DND-41 (cell line): ENCODE results near the gene LOC101059915.

ENCODE experiments used
- ATAC-seq: fragments of 200-7000 bp; cut with Tn5 transposase; 3 replicates; pipeline ENCODE4 v1.9.1; 2021; ENCODE audit warnings: low read depth; ENCODE audit not compliant: insufficient read depth
- DNase-seq: peaks from one replicate; pipeline ENCODE4 v3.0.0-alpha.2; 2020
- H2AFZ ChIP-seq: 2 replicates; pipeline ENCODE4 v1.6.0; 2012; ENCODE audit warnings: low read depth, low read length
- H3K27ac ChIP-seq: 2 replicates; pipeline ENCODE4 v1.5.1; 2012; ENCODE audit warnings: low read length, inconsistent platforms
- H3K27me3 ChIP-seq: fragments of 200-600 bp; sonication (generic); 2 replicates; pipeline ENCODE4 v1.6.0; 2012; ENCODE audit warnings: low read length, mild to moderate bottlenecking, inconsistent platforms; ENCODE audit not compliant: insufficient read depth, poor library complexity
- H3K36me3 ChIP-seq: 2 replicates; pipeline ENCODE4 v1.5.1; 2012; ENCODE audit warnings: low read length, inconsistent platforms; ENCODE audit not compliant: insufficient read depth
- H3K4me1 ChIP-seq: 2 replicates; pipeline ENCODE4 v1.5.1; 2012; ENCODE audit warnings: mild to moderate bottlenecking, low read length; ENCODE audit not compliant: insufficient read depth
- H3K4me2 ChIP-seq: 2 replicates; pipeline ENCODE4 v1.6.0; 2012; ENCODE audit warnings: mild to moderate bottlenecking, moderate library complexity, low read length, inconsistent platforms; ENCODE audit not compliant: insufficient read depth
- H3K4me3 ChIP-seq, 2 experiments: fragments of 200-600 bp in 1 of 2; shearing (Covaris generic) in 1 of 2; 2 replicates each; pipeline ENCODE4 v1.5.1; 2012 to 2016; ENCODE audit warnings: inconsistent platforms in 2 of 2, low read length in 2 of 2, mild to moderate bottlenecking in 2 of 2, low read depth in 1 of 2, moderate library complexity in 1 of 2
- H3K79me2 ChIP-seq: 2 replicates; pipeline ENCODE4 v1.6.0; 2012; ENCODE audit warnings: low read length, inconsistent platforms; ENCODE audit not compliant: insufficient read depth
- H3K9ac ChIP-seq: 2 replicates; pipeline ENCODE4 v1.6.0; 2012; ENCODE audit warnings: low read depth, mild to moderate bottlenecking, inconsistent platforms, low read length, moderate library complexity
- H3K9me3 ChIP-seq: 2 replicates; pipeline ENCODE4 v1.5.1; 2012; ENCODE audit warnings: low read length, moderate library complexity, mild to moderate bottlenecking, inconsistent platforms; ENCODE audit not compliant: insufficient read depth, severe bottlenecking
- H4K20me1 ChIP-seq: 2 replicates; pipeline ENCODE4 v1.6.0; 2012; ENCODE audit warnings: low read length; ENCODE audit not compliant: insufficient read depth
- CTCF ChIP-seq: IDR thresholded peaks from 2 replicates; pipeline ENCODE4 v1.5.1; 2012; ENCODE audit warnings: borderline replicate concordance, low read length, moderate library complexity, mild to moderate bottlenecking; ENCODE audit not compliant: poor library complexity, severe bottlenecking; ENCODE audit errors: extremely low read depth
- EZH2 ChIP-seq: IDR thresholded peaks from 3 replicates; pipeline ENCODE4 v1.6.1; 2012; ENCODE audit warnings: borderline replicate concordance, low read depth, mild to moderate bottlenecking, moderate library complexity, low read length, inconsistent platforms; ENCODE audit not compliant: severe bottlenecking

The LOC101059915 gene

GRCh38 chrX:71618787-71619186, 48.6 kb upstream of the LOC101059915 start:
- Histone ChIP-seq H3K36me3 (no peaks in the 10 kb centered on the region; the same call in 1 of the 2 replicates), H3K4me3 (no peak overlapping the region), H3K79me2 (no peaks in the 10 kb centered on the region), H3K27me3 (no peaks in the 10 kb centered on the region), H4K20me1 (0 out of 2 replicates have a peak, but pooled peaks cover 3% of the 10 kb centered on the region), H3K4me1 (peaks cover 36% of the 10 kb centered on the region), H3K9ac (no peak overlapping the region), H2AFZ (no peak overlapping the region), H3K4me2 (no peak overlapping the region), H3K9me3 (no peaks in the 10 kb centered on the region), H3K27ac (peak overlapping the region; percentile 47)
- no peak for DNase-seq
- TF ChIP-seq EZH2 (no peak), CTCF (no peak)
- no peak for ATAC-seq

- ATAC-seq (no peak), DNase-seq (no peak)
- peaks cover 36% of the 10 kb centered on the region for H3K4me1 ChIP-seq
- no peak overlapping the region for H2AFZ ChIP-seq
- H3K9me3 ChIP-seq, result no peaks in the 10 kb centered on the region
- no peak overlapping the region for H3K4me2 ChIP-seq
- H4K20me1 ChIP-seq, result 0 out of 2 replicates have a peak, but pooled peaks cover 3% of the 10 kb centered on the region
- TF ChIP-seq EZH2 (no peak), CTCF (no peak)
- no peaks in the 10 kb centered on the region; the same call in 1 of the 2 replicates for H3K36me3 ChIP-seq
- no peak overlapping the region for H3K27ac ChIP-seq
- H3K9ac ChIP-seq, result no peak overlapping the region
- H3K79me2 ChIP-seq, result no peaks in the 10 kb centered on the region
- no peaks in the 10 kb centered on the region for H3K27me3 ChIP-seq
- H3K4me3 ChIP-seq, result no peak overlapping the region
Measured at GRCh38 chrX:71619193-71619592, 48.2 kb upstream of the LOC101059915 start.

- ATAC-seq (no peak), DNase-seq (no peak)
- no peak overlapping the region for H2AFZ ChIP-seq
- H3K27me3 ChIP-seq, result no peaks in the 10 kb centered on the region
- H3K27ac ChIP-seq, result no peak overlapping the region
- no peaks in the 10 kb centered on the region; the same call in 1 of the 2 replicates for H3K36me3 ChIP-seq
- no peak overlapping the region for H3K4me2 ChIP-seq
- TF ChIP-seq CTCF, result no peak
- no peak for TF ChIP-seq EZH2
- no peak overlapping the region for H3K4me3 ChIP-seq
- H3K9ac ChIP-seq, result no peak overlapping the region
- peaks cover 36% of the 10 kb centered on the region for H3K4me1 ChIP-seq
- no peaks in the 10 kb centered on the region for H3K9me3 ChIP-seq
- no peaks in the 10 kb centered on the region for H3K79me2 ChIP-seq
- H4K20me1 ChIP-seq, result 0 out of 2 replicates have a peak, but pooled peaks cover 3% of the 10 kb centered on the region
Measured at GRCh38 chrX:71619986-71620385, 47.4 kb upstream of the LOC101059915 start.
